Retinal pigment epithelial cell (primary cell): ENCODE results near the gene C4orf51.

Experiments used
- DNase-seq: peaks from one replicate; pipeline ENCODE4 v3.0.0-alpha.2; 2010; ENCODE audit warnings: low read depth
- H3K4me3 ChIP-seq: 2 replicates; pipeline ENCODE4 v1.5.1; 2011; ENCODE audit warnings: mild to moderate bottlenecking, low read length, control low read depth, moderate library complexity
- CTCF ChIP-seq: conservative IDR thresholded peaks from 2 replicates; pipeline ENCODE4 v1.5.1; 2011; ENCODE audit warnings: low read depth, low read length, control low read depth, inconsistent platforms

The C4orf51 gene

GRCh38 chr4:145720656-145721055, 40.7 kb downstream of the C4orf51 start:
- TF ChIP-seq CTCF, result no peak
- no peak overlapping the region for H3K4me3 ChIP-seq
- no peak for DNase-seq

- H3K4me3 ChIP-seq, result no peak overlapping the region
- TF ChIP-seq CTCF, result peak; percentile 9
These were observed 42.6 kb downstream of the C4orf51 start for GRCh38 chr4:145722561-145722960.

GRCh38 chr4:145723336-145723735, 43.4 kb downstream of the C4orf51 start:
- H3K4me3 ChIP-seq, result no peak overlapping the region
- no peak for DNase-seq
- no peak for TF ChIP-seq CTCF

More at GRCh38 chr4:145722561-145722960, 42.6 kb downstream of the C4orf51 start:
- DNase-seq, result no peak

GRCh38 chr4:145730026-145730425, 50.1 kb downstream of the C4orf51 start:
- TF ChIP-seq CTCF, result no peak
- DNase-seq, result no peak
- H3K4me3 ChIP-seq, result no peak overlapping the region

GRCh38 chr4:145731028-145731427, 51.1 kb downstream of the C4orf51 start:
- TF ChIP-seq CTCF, result no peak
- no peak for DNase-seq
- no peak overlapping the region for H3K4me3 ChIP-seq

GRCh38 chr4:145732001-145732815, 52.3 kb downstream of the C4orf51 start:
- no peak for DNase-seq
- peak overlapping the region; percentile 50 for H3K4me3 ChIP-seq
- no peak for TF ChIP-seq CTCF
